Activated CD4-positive, alpha-beta T cell treated with anti-CD3 and anti-CD28 coated beads for 24 hours (primary cell): Measurements from ENCODE around the gene EXOC8.
A peak's percentile ranks its signal among the peaks of the same experiment; 100 is the strongest.

Experiments
- DNase-seq, 2 donors: peaks; one replicate each; pipeline ENCODE4 v3.0.0-alpha.2; 2020; ENCODE audit warnings: low read depth in 2 of 2

EXOC8 gene

GRCh38 chr1:231337472-231338269 lies at the start of gene EXOC8:
EXOC8 (minus strand) TSS chr1:231337852; CDS start chr1:231337745, 107 bp downstream.
- DNase-seq: peak; percentile 93

- no peak for DNase-seq
Measured at GRCh38 chr1:231386466-231386865, 48.8 kb upstream of the EXOC8 start.

- DNase-seq: no peak
Measured at GRCh38 chr1:231385416-231385748, 47.7 kb upstream of the EXOC8 start.

GRCh38 chr1:231384696-231385415 lies 47.2 kb upstream of the EXOC8 start:
- DNase-seq: no peak

GRCh38 chr1:231383159-231383860 lies 45.7 kb upstream of the EXOC8 start:
- DNase-seq: no peak

GRCh38 chr1:231382426-231382825 lies 44.8 kb upstream of the EXOC8 start:
- no peak for DNase-seq

GRCh38 chr1:231381729-231382128 lies 44.1 kb upstream of the EXOC8 start:
- DNase-seq: no peak

- no peak for DNase-seq
Measured at GRCh38 chr1:231376875-231377549, 39.4 kb upstream of the EXOC8 start.

- no peak for DNase-seq
Measured at GRCh38 chr1:231376101-231376500, 38.4 kb upstream of the EXOC8 start.

GRCh38 chr1:231374394-231374793 lies 36.7 kb upstream of the EXOC8 start:
- DNase-seq: no peak

- no peak for DNase-seq
Measured at GRCh38 chr1:231372501-231372900, 34.8 kb upstream of the EXOC8 start.

GRCh38 chr1:231369282-231369681 lies 31.6 kb upstream of the EXOC8 start:
- no peak for DNase-seq

- DNase-seq: no peak
Measured at GRCh38 chr1:231364192-231364591, 26.5 kb upstream of the EXOC8 start.

GRCh38 chr1:231363624-231364023 lies 26.0 kb upstream of the EXOC8 start:
- no peak for DNase-seq

GRCh38 chr1:231362325-231362724 lies 24.7 kb upstream of the EXOC8 start:
- DNase-seq: no peak

GRCh38 chr1:231359113-231359512 lies 21.5 kb upstream of the EXOC8 start:
- DNase-seq: no peak

- DNase-seq: no peak
Measured at GRCh38 chr1:231357831-231358354, 20.2 kb upstream of the EXOC8 start.

- DNase-seq: no peak
Measured at GRCh38 chr1:231357187-231357772, 19.6 kb upstream of the EXOC8 start.

- no peak for DNase-seq
Measured at GRCh38 chr1:231355171-231355570, 17.5 kb upstream of the EXOC8 start.

- DNase-seq: no peak
Measured at GRCh38 chr1:231354330-231355020, 16.8 kb upstream of the EXOC8 start.

GRCh38 chr1:231353086-231353485 lies 15.4 kb upstream of the EXOC8 start:
- DNase-seq: no peak
